Activated T-helper 2 cell treated with anti-CD3 and anti-CD28 coated beads, Interferon-gamma antibody, Interleukin-2, Interleukin-4, amounts not matched to agents 10 μg/mL and 5 μg/mL and 100 μg/mL, durations not matched to agents 14 hours and 24 hours and 36 hours (primary cell): Measurements from ENCODE around the gene TEX51. TPM values are rescaled to one million over a fixed set of nuclear protein-coding genes. Genes with fewer than 3 reads are reported as not detected.

Source experiments
- DNase-seq: peaks from one replicate; pipeline ENCODE4 v3.0.0; 2021; ENCODE audit warnings: low spot score
- H3K27ac Mint-ChIP-seq: one replicate; pipeline ENCODE4 v1.8.0; 2021; ENCODE audit warnings: mixed read lengths
- H3K27me3 Mint-ChIP-seq: one replicate; pipeline ENCODE4 v1.8.0; 2021; ENCODE audit warnings: low read depth, mixed read lengths
- H3K36me3 Mint-ChIP-seq: one replicate; pipeline ENCODE4 v1.8.0; 2021; ENCODE audit warnings: low read depth, mixed read lengths
- H3K4me1 Mint-ChIP-seq: one replicate; pipeline ENCODE4 v1.8.0; 2021; ENCODE audit warnings: low read depth, mixed read lengths
- H3K4me3 Mint-ChIP-seq: one replicate; pipeline ENCODE4 v1.8.0; 2021; ENCODE audit warnings: low read depth, mild to moderate bottlenecking, moderate library complexity, mixed read lengths
- H3K9me3 Mint-ChIP-seq: one replicate; pipeline ENCODE4 v1.8.0; 2021; ENCODE audit warnings: mixed read lengths
- intact Hi-C: fragments of 100-400 bp; cut with micrococcal nuclease; formaldehyde crosslinking; loops from one replicate; pipeline ENCODE4 v1.15.1; 2023
- total RNA-seq: library from RNA; stranded (reverse); gene quantifications from 2 replicates; pipeline ENCODE4 v1.2.3, GENCODE V29; 2022

TEX51 gene
- total RNA-seq, 1 donor from 2014 or later, result not detected

DNA sequence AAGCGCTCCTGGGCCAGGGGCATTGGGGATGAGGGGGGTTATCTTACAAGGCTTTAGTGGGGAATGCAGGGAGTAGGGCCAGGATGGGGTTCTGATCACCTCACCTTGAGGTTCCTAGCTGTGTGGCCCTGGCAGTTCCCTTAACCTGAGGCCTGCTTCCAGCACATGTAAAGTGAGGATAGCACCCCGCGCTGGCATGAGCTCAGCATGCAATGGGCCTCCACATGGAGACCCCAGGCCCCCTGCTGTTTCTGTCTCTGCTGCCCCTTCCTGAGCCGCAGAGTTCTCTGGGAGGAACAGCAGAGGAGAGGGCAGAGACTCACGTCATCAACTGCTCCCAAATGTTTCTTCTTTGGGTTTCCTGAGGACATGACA lies 8.6 kb upstream of the TEX51 start:
- Mint-ChIP-seq H3K4me3 (no peak overlapping the region), H3K36me3 (no peaks in the 10 kb centered on the region), H3K9me3 (no peaks in the 10 kb centered on the region), H3K27ac (no peak overlapping the region), H3K27me3 (peaks cover 7% of the 10 kb centered on the region), H3K4me1 (peaks cover 2% of the 10 kb centered on the region)
- DNase-seq, result no peak
- intact Hi-C loops, result no loop called here

DNA sequence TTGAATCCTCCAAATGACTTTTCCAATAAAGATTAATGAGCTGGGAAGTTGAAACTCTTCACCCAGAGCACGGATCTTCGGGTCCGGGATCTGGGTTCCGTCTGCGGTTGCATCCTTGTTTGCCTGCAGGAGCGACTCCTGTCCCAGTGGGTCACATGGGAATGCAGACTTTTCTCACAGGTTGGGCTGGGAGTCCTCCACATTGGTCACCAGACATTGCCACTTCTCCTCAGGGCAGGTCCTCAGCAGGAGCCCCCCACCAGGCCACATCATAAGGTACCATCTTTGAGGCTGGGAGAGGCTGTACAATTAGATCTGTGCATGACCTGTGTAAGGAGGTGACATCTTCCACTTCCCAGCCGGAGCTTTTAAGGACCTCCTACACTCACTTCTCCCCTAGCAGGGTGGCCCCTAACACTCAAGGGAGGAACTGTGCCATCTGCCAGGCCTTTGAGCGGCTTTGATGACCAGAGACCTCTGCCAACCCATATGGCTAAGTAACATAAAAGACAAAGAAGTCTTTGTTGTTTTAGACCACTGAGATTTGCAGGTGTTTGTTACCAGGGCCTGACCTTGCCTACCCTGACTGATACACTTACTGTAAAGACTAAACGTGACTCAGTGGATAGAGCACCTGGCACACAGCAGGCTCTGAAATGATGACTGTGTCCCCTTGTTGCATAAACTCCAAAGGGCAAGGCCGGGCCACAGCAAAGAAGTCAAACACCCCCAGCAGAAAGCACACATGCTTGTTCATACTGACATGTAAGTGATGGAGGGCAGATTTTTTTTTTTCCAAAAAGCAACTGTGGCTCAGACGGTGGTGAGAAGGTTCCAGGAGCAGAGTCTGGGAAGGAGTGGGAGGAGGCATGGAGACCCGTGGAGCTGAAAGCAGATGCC lies 7.9 kb upstream of the TEX51 start:
- H3K9me3 Mint-ChIP-seq, result no peaks in the 10 kb centered on the region
- no peaks in the 10 kb centered on the region for H3K36me3 Mint-ChIP-seq
- intact Hi-C loops, result no loop called here

DNA sequence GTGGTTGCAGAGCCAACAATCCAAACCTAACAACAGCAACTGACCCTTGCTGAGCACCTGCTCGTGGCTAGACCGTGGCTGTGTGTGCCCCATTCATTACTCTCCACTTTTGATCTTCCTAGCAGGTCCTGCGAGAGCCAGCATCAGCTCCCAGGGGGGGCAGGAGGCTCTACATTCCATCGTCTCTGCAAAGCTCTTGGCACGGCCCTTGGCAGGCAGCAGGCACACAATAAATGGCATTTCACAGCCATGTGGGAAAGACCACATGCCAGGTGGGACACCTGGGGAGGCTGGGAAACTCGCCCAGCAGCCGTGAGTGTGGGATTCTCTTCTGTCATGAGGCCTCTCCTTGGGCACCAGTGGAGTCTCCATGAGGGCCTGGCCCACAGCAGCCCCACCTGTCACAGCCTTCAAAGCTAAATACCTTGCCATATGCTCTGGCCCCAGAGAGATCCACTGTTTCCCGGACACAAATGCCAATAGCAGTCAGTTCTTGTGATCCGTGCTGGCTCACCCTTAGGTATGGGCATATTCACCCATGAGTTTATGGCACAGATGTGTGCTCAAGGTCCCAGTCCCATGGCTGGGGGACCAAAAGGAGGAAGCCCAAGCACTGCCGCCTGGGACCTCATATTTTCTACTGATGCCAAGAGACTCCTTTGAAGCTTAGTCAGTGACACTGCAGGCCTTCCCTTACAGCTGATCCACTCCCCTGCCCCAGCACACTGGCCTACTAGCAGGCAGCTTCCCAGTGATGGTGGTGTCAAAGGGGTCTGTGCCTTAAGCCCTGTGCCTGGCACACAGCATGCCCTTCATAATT lies 6.8 kb upstream of the TEX51 start:
- intact Hi-C loops, result no loop called here
- no peak for DNase-seq
- Mint-ChIP-seq H3K27ac (no peak overlapping the region), H3K27me3 (peaks cover 3% of the 10 kb centered on the region), H3K36me3 (no peaks in the 10 kb centered on the region), H3K9me3 (no peaks in the 10 kb centered on the region), H3K4me1 (no peaks in the 10 kb centered on the region), H3K4me3 (no peak overlapping the region)

More for the DNA sequence above, 7.9 kb upstream of the TEX51 start:
- Mint-ChIP-seq H3K4me1 (peaks cover 2% of the 10 kb centered on the region), H3K27me3 (peaks cover 7% of the 10 kb centered on the region), H3K4me3 (no peak overlapping the region), H3K27ac (no peak overlapping the region)
- DNase-seq, result no peak

DNA sequence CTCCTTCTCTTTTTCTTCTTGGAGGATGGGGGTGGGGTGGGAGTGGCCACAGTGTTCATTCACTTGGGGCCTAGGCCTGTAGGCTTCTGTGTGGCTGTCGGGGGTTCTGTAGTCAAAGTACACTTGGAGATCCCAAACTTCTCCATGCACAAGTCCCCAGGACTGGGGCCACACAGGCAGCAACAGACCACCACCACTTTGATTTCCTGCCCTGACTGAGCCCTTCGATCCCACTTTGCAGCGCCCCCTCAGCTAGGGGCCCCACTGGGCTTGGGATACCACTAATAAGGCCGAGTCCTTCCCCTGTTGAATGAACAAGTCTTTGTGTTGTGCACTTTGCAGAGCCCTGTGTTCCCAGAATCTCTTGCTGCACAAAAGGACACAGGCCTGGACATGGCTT lies 5.5 kb upstream of the TEX51 start:
- no peak overlapping the region for H3K4me3 Mint-ChIP-seq
- no peaks in the 10 kb centered on the region for H3K36me3 Mint-ChIP-seq
- DNase-seq, result no peak
- intact Hi-C loops, result no loop called here
- H3K9me3 Mint-ChIP-seq, result no peaks in the 10 kb centered on the region
- H3K4me1 Mint-ChIP-seq, result no peaks in the 10 kb centered on the region
- H3K27me3 Mint-ChIP-seq, result no peaks in the 10 kb centered on the region
- no peak overlapping the region for H3K27ac Mint-ChIP-seq

DNA sequence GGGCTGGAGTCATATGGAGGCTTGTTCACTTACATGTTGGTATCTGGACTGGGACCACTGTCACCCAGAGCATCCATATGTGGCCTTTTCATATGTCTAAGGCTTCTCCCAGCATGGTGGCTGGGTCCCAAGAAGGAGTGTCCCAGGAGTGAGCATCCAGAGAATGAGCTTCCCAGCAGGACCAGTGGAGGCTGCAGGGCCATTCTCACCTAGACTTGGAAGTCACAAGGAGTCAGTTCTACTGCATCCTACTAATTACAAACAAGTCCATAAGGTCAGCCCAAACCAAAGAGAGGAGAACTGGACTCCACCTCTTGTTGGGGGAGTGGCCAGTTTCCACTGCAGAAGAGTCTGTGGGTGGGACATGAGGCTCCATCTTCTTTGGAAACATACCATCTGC lies 5.1 kb upstream of the TEX51 start:
- Mint-ChIP-seq H3K27ac (no peak overlapping the region), H3K4me1 (no peaks in the 10 kb centered on the region), H3K9me3 (no peaks in the 10 kb centered on the region), H3K27me3 (no peaks in the 10 kb centered on the region), H3K4me3 (no peak overlapping the region), H3K36me3 (no peaks in the 10 kb centered on the region)
- no peak for DNase-seq
- intact Hi-C loops, result no loop called here

DNA sequence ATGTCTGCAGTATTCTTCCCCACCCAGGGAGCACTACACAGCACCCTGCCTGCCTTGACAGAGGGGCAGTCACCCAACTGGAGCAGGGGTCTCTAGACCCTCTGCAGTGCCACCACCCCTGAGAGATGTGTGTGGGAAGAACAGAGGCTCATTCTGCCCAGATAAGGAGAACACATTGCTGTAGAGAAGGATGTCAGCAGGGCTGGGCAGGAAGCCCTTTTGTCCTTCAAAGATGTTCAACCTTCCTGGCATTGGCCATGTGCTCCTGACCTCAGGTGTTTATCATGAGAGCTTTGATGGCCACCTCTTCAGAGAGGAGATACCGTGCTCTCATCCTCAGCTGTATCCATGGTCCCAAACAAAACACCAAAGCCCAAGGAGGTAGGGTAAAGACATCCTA lies 4.6 kb upstream of the TEX51 start:
- H3K36me3 Mint-ChIP-seq, result no peaks in the 10 kb centered on the region
- no peaks in the 10 kb centered on the region for H3K4me1 Mint-ChIP-seq
- H3K27me3 Mint-ChIP-seq, result no peaks in the 10 kb centered on the region
- H3K27ac Mint-ChIP-seq, result no peak overlapping the region
- intact Hi-C loops, result no loop called here
- no peak overlapping the region for H3K4me3 Mint-ChIP-seq
- no peaks in the 10 kb centered on the region for H3K9me3 Mint-ChIP-seq
- DNase-seq, result no peak

DNA sequence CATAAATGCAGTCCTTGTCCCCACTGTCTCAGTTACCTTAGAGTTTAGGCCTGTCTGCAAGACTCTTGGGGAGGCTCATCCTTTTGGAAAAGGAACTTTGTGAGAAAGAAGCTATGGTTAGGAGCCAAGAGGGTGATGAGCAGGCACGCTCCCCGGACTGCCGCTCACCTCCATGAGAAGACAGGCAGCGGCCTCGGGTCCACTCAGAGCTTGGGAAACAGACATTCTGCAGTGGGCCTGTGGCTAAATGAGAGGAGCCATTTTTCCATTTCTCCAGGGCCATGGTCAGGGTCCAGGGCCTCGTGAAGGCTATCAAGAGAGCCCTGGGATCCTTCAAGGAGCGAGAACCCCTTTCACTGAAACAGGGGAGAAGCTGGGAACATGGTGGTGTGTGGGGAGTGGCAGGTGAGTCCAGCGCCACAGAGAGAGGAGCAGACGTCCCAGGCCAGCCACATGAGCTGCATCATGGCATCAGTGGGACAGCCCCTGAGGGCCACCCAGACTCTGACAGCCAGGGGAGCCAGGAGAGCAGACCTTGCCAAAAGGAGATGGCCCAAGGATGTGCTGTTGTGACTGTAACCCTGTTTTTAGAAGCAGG lies 4.0 kb upstream of the TEX51 start:
- H3K9me3 Mint-ChIP-seq, result no peaks in the 10 kb centered on the region
- H3K4me1 Mint-ChIP-seq, result no peaks in the 10 kb centered on the region
- no peaks in the 10 kb centered on the region for H3K27me3 Mint-ChIP-seq
- no peak overlapping the region for H3K27ac Mint-ChIP-seq
- no peak for DNase-seq
- no peaks in the 10 kb centered on the region for H3K36me3 Mint-ChIP-seq
- H3K4me3 Mint-ChIP-seq, result no peak overlapping the region
- intact Hi-C loops, result no loop called here

DNA sequence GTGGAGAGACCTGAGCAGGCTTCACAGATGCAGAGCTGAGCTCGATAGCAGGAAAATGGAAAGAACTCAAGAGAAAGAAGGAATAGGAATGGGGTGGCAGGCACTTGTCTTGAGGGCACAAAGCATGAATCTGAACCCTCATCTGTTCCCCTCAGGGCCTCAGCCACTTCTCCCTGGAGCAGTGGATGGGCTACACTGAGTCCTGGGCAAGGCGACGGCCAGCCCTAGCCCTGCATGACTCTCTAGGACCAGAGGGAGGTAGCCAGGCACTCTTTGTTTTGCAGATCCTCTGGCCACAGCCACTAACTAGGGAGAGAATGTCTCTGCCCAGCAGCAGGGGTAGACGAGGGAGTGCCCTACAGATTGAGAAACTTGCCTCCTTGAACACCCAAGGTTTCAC lies 3.4 kb upstream of the TEX51 start:
- Mint-ChIP-seq H3K4me3 (no peak overlapping the region), H3K4me1 (no peaks in the 10 kb centered on the region), H3K27ac (no peak overlapping the region), H3K36me3 (no peaks in the 10 kb centered on the region), H3K27me3 (no peaks in the 10 kb centered on the region), H3K9me3 (no peaks in the 10 kb centered on the region)
- intact Hi-C loops, result no loop called here
- DNase-seq, result no peak

DNA sequence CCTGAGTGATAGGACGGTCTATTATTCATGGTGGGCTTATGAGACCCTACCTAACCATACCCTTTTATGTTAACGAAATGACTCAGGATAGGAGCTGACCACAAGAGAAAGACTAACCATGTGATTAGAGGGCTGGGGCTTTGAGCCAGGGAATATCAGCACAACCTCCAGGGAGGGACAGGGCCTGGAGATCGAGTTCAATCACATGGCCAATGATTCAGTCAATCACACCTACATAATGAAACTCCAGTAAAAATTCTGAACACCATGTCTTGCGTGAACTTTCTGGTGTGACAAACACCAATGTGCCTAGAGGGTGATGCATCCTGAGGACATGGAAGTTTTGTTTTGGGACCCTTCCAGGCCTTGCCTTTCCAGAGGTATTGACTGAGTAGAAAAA lies 2.2 kb upstream of the TEX51 start:
- H3K9me3 Mint-ChIP-seq, result no peaks in the 10 kb centered on the region
- intact Hi-C loops, result no loop called here
- H3K27ac Mint-ChIP-seq, result no peak overlapping the region
- DNase-seq, result no peak
- no peaks in the 10 kb centered on the region for H3K27me3 Mint-ChIP-seq
- no peaks in the 10 kb centered on the region for H3K36me3 Mint-ChIP-seq
- H3K4me1 Mint-ChIP-seq, result no peaks in the 10 kb centered on the region
- no peak overlapping the region for H3K4me3 Mint-ChIP-seq

DNA sequence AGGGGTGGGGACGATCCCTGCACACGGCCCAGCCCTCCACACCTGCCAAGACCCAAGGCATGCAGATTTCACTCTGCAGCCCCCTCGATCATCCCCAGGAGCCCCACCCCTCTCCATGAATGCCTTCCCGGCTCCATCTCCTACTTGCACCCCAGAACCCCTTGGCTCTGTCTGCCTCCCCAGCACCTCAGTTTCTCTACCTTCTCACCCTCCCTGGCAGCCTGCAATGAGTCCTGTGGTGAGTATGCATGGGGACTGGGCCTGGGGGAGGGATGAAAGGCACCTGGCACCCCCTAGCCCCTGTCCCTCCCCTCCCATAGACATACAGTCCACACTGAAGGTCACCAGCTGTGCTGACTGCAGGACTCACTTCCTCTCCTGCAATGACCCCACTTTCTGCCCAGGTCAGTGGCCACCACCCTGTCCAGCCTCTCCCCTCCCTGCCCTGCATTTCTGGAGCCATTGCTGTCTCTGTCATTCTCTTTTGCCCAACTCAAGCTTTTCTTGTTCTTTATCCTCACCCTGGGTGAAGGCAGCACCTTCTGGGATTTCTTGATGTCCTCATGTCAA lies 1.0 kb downstream of the TEX51 start:
- DNase-seq, result no peak
- H3K9me3 Mint-ChIP-seq, result no peaks in the 10 kb centered on the region
- intact Hi-C loops, result no loop called here
- H3K36me3 Mint-ChIP-seq, result no peaks in the 10 kb centered on the region
- no peaks in the 10 kb centered on the region for H3K4me1 Mint-ChIP-seq
- no peaks in the 10 kb centered on the region for H3K27me3 Mint-ChIP-seq
- no peak overlapping the region for H3K27ac Mint-ChIP-seq
- H3K4me3 Mint-ChIP-seq, result no peak overlapping the region

DNA sequence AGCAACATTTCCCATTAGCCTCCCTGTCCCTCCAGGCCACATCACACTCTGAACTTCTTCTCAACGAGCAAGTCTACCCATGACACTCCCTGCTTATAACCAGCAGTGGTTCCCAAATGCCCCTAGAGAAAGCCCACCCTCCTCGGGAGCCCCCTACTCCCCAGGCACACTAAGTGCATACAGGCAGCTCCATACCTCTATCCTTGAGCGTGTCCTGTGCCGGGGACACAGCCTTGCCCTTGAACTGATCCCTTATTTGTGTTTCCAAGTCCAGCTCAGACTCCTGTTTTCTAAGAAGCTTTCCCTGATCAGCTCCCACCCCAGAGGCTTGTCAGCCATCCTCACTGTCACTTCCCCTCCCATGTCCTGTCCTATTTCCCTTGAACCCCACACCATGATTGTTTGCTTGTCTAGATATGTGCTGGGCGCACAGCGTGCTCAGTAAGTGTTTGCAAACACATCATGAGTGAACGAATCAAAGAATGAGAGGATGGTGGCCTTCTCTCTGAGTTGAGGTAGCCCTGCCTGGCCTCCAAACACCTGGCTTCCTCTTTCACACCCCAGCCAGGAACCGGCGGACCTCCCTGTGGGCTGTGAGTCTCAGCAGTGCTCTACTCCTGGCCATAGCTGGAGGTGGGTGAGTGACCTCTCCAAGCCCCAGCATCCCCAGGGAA lies 2.1 kb downstream of the TEX51 start:
- intact Hi-C loops, result no loop called here
- Mint-ChIP-seq H3K9me3 (no peaks in the 10 kb centered on the region), H3K4me1 (no peaks in the 10 kb centered on the region), H3K27me3 (no peaks in the 10 kb centered on the region), H3K4me3 (no peak overlapping the region), H3K36me3 (no peaks in the 10 kb centered on the region), H3K27ac (no peak overlapping the region)
- DNase-seq, result no peak

DNA sequence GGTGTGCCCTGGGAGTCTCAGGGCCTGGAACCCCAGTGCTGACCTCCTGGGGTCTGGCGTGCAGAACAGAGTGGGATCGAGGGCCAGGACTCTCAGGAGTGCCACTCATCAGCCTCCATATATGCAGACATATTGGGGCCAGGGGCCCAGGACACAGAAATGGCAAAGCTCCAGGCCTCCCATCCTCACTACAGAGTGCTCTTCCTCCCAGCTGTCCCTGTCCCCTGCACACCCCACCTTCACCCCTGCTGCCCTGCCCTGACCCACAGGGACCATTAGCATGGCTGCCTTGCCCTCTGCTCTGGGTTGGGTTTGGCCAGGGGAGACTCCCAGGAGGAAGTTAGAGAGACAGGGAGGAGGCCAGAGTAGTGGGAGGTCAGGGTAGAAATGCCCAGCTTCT lies 2.8 kb downstream of the TEX51 start:
- Mint-ChIP-seq H3K4me1 (no peaks in the 10 kb centered on the region), H3K27ac (no peak overlapping the region), H3K9me3 (no peaks in the 10 kb centered on the region), H3K36me3 (no peaks in the 10 kb centered on the region), H3K27me3 (no peaks in the 10 kb centered on the region), H3K4me3 (no peak overlapping the region)
- DNase-seq, result no peak
- intact Hi-C loops, result no loop called here
